Activated CD8-positive, alpha-beta memory T cell treated with anti-CD3 and anti-CD28 coated beads, Interleukin-2, amount 10 ng/mL, durations not matched to agents 7 days and 5 days (primary cell): ENCODE results near the gene STRAP. TPM values are rescaled to one million over a fixed set of nuclear protein-coding genes. Genes with fewer than 3 reads are reported as not detected.
"Not testable (repeated sequence)": the region's sequence is repeated elsewhere in the genome, so short reads cannot be mapped to it uniquely, and the experiment has no call there.

Source experiments
- ATAC-seq: fragments of 150-1000 bp; cut with Tn5 transposase; one replicate; pipeline ENCODE4 v1.10.0; 2021; ENCODE audit warnings: moderate library complexity
- CTCF ChIA-PET: fragments of 350-600 bp; sonication (Branson Sonifier 250); formaldehyde crosslinking; loops from one replicate; lab custom pipeline; 2021; ENCODE audit warnings: antibody characterized with exemption; lab: Charles Lee
- DNase-seq: peaks from one replicate; pipeline ENCODE4 v3.0.0-alpha.2; 2020
- H3K27ac Mint-ChIP-seq: one replicate; pipeline ENCODE4 v1.8.0; 2021; ENCODE audit warnings: mild to moderate bottlenecking, mixed read lengths
- H3K27me3 Mint-ChIP-seq: one replicate; pipeline ENCODE4 v1.8.0; 2021; ENCODE audit warnings: mixed read lengths
- H3K36me3 Mint-ChIP-seq: one replicate; pipeline ENCODE4 v1.8.0; 2021; ENCODE audit warnings: mild to moderate bottlenecking, mixed read lengths
- H3K4me1 Mint-ChIP-seq: one replicate; pipeline ENCODE4 v1.8.0; 2021; ENCODE audit warnings: mixed read lengths
- H3K4me3 Mint-ChIP-seq: one replicate; pipeline ENCODE4 v1.8.0; 2021; ENCODE audit warnings: mild to moderate bottlenecking, moderate library complexity, mixed read lengths
- H3K9me3 Mint-ChIP-seq: one replicate; pipeline ENCODE4 v1.8.0; 2022; ENCODE audit warnings: low read depth, mixed read lengths
- total RNA-seq, 2 experiments: library from RNA; stranded (reverse); gene quantifications; one replicate each; pipeline ENCODE4 v1.2.3, GENCODE V29; 2021

Gene STRAP
- total RNA-seq, 2 experiments from 2014 or later, result 70.2 to 96.3 TPM

DNA sequence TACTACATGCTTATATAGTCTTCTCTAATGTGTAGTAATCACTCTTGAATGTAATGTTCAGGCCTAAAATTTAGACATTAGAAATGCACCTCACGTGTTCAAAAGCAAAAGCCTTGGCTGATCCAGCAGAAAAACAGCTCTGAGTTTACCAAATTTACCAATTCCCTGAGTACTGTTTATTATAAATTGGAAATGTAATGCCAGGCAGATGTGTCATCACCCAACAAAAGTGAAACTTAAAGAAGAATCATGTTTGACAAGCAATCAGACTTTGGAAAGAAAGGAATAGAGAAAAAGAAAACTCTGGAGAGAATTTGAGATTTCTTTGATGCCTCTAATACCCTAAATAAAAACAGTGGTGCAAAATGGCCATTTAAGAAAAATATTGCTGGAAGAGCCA, 26.5 kb upstream of the STRAP start:
- no peak overlapping the region for H3K27ac Mint-ChIP-seq
- DNase-seq, result no peak
- no peak for ATAC-seq
- H3K4me1 Mint-ChIP-seq, result no peaks in the 10 kb centered on the region
- H3K4me3 Mint-ChIP-seq, result no peak overlapping the region
- no peaks in the 10 kb centered on the region for H3K36me3 Mint-ChIP-seq
- CTCF ChIA-PET, result interaction anchor here (1.0 to 6.9 kb wide), 7 partner anchors 11 to 268 kb away, joined by 3 to 92 read pairs (median 3); partner anchors contain the start of gene DERA
- peaks cover 33% of the 10 kb centered on the region for H3K27me3 Mint-ChIP-seq
- no peaks in the 10 kb centered on the region for H3K9me3 Mint-ChIP-seq

DNA sequence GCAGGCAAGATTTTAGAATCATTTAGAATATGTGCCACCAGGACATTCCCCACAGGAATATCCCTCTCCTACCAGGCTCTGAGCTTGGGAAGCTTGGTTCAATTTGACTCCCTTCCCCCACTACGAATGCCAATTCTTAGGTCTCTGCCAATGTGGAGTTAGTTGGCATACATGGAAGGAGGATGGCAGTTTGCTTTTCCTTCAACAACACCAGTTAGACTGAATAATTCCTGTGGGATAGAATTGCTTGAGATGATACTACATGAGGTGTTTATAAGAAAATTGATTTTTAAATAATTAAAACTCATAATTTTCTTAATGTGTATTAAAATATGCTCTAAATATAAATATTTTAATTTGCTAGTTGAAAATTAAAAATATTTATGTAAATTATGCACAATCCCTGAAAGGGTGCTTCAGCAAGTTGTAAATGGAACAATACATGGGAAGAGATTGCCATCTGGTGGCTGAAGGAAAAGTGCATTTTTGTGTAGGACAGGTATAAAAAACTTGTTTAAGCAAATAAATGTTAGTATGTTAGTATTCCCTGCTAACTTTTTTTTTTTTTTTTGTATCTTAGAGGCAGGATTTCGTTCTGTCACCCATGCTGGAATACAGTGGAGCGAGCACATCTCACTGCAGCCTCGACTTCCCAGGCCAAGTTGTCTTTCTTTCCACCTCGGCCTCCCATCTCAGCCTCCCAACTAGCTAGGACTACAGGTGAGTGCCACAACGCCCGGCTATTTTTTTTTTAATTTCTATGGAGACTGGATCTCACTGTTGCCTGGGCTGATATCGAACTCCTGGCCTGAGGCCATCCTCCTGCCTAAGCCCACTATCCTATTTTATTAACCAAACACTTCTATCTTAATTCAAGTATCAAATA, 25.8 kb upstream of the STRAP start:
- ATAC-seq, result peak; percentile 42
- no peak overlapping the region for H3K27ac Mint-ChIP-seq
- peaks cover 39% of the 10 kb centered on the region for H3K27me3 Mint-ChIP-seq
- no peaks in the 10 kb centered on the region for H3K9me3 Mint-ChIP-seq
- DNase-seq, result peak; percentile 56
- H3K4me1 Mint-ChIP-seq, result no peaks in the 10 kb centered on the region
- H3K4me3 Mint-ChIP-seq, result no peak overlapping the region
- no peaks in the 10 kb centered on the region for H3K36me3 Mint-ChIP-seq
- CTCF ChIA-PET, result interaction anchor here (0.6 to 6.9 kb wide), 16 partner anchors 12 to 331 kb away, joined by 3 to 92 read pairs (median 4); partner anchors contain the start of genes DERA and EPS8

DNA sequence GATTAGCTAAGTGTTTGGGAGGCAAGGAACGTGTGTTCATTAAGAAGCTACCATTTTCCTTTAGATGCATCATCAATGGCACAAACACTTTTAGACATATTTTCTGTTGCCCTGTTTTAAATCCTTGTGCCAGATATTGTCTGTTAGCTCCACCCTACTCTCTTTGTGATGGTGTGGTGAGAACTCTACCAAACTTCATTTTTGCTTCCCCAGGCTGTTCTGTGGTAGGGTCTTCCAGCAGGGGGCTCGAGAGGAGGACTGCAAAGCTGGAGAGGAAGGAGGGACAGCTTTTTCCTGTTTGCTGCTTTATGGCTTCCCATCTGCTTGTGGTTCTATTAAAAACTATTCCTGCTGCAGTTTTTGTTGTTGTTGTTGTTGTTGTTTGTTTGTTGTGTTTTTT, 23.8 kb upstream of the STRAP start:
- ATAC-seq, result no peak
- Mint-ChIP-seq H3K4me3 (no peak overlapping the region), H3K36me3 (no peaks in the 10 kb centered on the region), H3K27me3 (peaks cover 47% of the 10 kb centered on the region), H3K9me3 (no peaks in the 10 kb centered on the region), H3K4me1 (no peaks in the 10 kb centered on the region), H3K27ac (no peak overlapping the region)
- CTCF ChIA-PET, result interaction anchor here (0.9 to 6.9 kb wide), 4 partner anchors 69 to 325 kb away, joined by 4 to 92 read pairs (median 14); partner anchors contain the start of gene EPS8
- no peak for DNase-seq

DNA sequence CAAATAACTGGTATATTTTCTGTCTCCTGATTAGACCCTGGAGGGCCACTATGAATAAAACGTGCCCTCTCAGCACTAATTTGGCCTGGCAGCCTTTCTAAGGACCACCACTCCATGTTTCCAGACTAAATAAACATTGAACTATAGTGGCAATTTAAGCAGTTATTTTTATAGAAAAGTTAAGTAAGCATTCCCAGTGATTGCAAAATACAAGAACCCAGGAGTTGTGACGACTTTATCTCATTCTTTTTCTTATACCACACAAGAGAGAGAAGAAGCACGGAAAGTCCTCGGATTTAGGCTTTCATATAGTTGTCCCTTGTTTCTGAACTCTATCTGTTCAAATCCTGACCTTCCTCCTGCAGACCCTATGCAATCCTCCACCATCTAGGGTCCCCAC, 23.1 kb upstream of the STRAP start:
- peaks cover 5% of the 10 kb centered on the region for H3K4me1 Mint-ChIP-seq
- CTCF ChIA-PET, result interaction anchor here (2.9 to 6.9 kb wide), 3 partner anchors 70 to 326 kb away, joined by 9 to 92 read pairs (median 19); partner anchors contain the start of gene EPS8
- H3K36me3 Mint-ChIP-seq, result no peaks in the 10 kb centered on the region
- H3K4me3 Mint-ChIP-seq, result no peak overlapping the region
- DNase-seq (no peak), ATAC-seq (no peak)
- no peak overlapping the region for H3K27ac Mint-ChIP-seq
- no peaks in the 10 kb centered on the region for H3K9me3 Mint-ChIP-seq
- peaks cover 48% of the 10 kb centered on the region for H3K27me3 Mint-ChIP-seq

DNA sequence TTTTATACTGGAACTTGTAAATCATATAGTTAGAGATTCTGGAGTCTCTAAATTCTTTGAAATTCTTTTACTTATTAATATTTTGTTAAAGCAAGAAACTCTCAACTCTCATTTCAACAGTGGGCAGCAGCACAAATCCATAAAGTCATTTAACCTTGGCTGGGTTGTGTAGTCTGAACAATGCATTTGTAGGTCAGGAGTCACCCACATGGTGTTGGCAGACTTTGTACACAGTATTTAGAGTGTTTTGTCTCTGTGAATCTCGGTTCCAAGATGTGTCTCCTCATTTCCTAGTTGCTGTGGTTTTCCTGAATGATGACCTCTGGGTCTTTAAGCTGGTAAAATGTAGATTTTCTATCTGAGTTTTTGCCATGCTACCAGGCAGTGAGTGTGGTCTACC, 20.8 kb upstream of the STRAP start:
- CTCF ChIA-PET, result no interaction called here
- ATAC-seq, result no peak
- Mint-ChIP-seq H3K27ac (no peak overlapping the region), H3K36me3 (no peaks in the 10 kb centered on the region), H3K4me3 (no peak overlapping the region), H3K4me1 (peaks cover 6% of the 10 kb centered on the region), H3K9me3 (no peaks in the 10 kb centered on the region), H3K27me3 (peaks cover 45% of the 10 kb centered on the region)
- no peak for DNase-seq

DNA sequence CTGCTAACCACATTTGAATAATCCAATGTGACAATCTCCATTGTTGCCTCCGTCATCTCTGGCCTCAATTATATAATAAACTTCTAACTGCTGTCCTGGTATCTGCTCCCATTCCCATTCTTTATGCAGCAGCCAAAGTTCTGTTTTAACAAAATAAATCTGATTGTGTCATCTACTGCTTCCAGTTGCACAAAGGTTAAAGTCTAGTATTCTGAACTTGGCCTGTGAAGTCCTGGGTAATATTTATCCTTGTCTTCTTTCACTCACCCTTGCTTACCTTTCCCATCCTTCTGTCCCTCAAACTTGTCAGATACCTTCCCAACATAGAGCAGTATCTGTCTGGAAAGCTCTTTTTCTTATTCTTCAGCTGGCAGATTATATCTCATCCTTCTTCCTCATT, 19.3 kb upstream of the STRAP start:
- Mint-ChIP-seq H3K4me1 (peaks cover 6% of the 10 kb centered on the region), H3K27me3 (peaks cover 45% of the 10 kb centered on the region), H3K36me3 (no peaks in the 10 kb centered on the region), H3K4me3 (no peak overlapping the region), H3K9me3 (no peaks in the 10 kb centered on the region), H3K27ac (no peak overlapping the region)
- CTCF ChIA-PET, result interaction anchor here (1.0 kb wide), 1 partner anchor 11 kb away, joined by 3 read pairs; no protein-coding TSS in a partner anchor
- ATAC-seq (no peak), DNase-seq (no peak)

DNA sequence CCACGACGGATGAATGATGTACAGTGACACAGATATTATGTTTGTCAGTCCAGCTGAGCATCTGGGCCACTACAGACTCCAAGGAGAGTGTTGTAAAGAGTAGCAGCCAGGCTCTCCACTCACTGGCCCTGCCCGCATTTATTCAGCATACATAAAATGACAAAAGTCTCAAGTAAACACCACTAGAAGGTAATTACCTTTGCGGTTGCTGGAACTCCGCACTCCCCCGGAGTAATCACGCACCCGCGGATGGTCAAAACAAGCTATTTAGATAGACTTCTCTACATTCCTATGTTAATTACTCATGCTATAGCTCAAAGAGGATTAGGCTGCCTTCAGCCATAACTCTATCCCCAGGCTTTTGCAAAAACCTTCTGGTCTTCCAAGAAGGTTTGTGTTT, 18.8 kb upstream of the STRAP start:
- H3K27me3 Mint-ChIP-seq, result peaks cover 43% of the 10 kb centered on the region
- DNase-seq, result no peak
- CTCF ChIA-PET, result interaction anchor here (1.0 kb wide), 1 partner anchor 11 kb away, joined by 3 read pairs; no protein-coding TSS in a partner anchor
- no peak for ATAC-seq
- no peak overlapping the region for H3K4me3 Mint-ChIP-seq
- no peaks in the 10 kb centered on the region for H3K36me3 Mint-ChIP-seq
- no peaks in the 10 kb centered on the region for H3K9me3 Mint-ChIP-seq
- H3K27ac Mint-ChIP-seq, result no peak overlapping the region
- H3K4me1 Mint-ChIP-seq, result peaks cover 6% of the 10 kb centered on the region

DNA sequence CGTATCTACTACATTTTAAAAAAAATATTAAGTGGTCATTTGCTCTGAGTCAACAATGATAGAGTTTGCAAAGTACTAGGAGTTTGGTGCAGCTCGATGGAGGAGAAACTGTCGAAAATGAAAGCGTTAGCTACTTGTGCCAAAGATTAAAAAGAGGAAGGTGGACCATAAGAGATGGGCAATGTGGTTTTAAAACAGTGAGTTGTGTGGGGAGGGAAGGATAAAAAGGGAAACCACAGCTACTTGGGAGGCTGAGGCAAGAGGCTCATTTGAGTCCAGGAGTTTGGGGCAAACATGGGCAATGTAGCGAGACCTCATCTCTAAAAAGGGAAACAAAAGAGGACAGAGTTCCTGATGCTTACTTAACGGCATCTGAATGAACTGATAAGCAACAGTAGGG, 18.2 kb upstream of the STRAP start:
- peaks cover 37% of the 10 kb centered on the region for H3K27me3 Mint-ChIP-seq
- H3K4me1 Mint-ChIP-seq, result peaks cover 6% of the 10 kb centered on the region
- ATAC-seq, result no peak
- CTCF ChIA-PET, result no interaction called here
- no peaks in the 10 kb centered on the region for H3K9me3 Mint-ChIP-seq
- no peaks in the 10 kb centered on the region for H3K36me3 Mint-ChIP-seq
- peak overlapping the region; percentile 50 for H3K4me3 Mint-ChIP-seq
- DNase-seq, result no peak
- no peak overlapping the region for H3K27ac Mint-ChIP-seq

DNA sequence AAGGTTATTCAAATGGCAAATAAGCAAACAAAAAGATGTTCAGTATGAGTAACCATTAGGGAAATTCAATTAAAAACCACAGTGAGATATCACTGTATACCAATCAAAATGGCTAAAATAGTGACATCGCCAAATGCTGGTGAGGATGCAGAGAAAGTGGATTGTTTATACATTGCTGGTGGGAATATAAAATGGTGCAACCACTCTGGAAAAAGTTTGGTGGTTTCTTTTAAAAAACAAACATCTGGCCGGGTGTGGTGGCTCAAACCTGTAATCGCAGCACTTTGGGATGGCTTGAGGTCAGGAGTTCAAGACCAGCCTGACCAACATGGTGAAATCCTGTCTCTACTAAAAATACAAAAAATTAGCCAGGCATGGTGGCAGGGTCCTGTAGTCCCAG, 14.0 kb upstream of the STRAP start:
- Mint-ChIP-seq H3K27me3 (peaks cover 13% of the 10 kb centered on the region), H3K4me1 (peaks cover 6% of the 10 kb centered on the region), H3K36me3 (no peaks in the 10 kb centered on the region), H3K4me3 (no peak overlapping the region), H3K9me3 (no peaks in the 10 kb centered on the region), H3K27ac (no peak overlapping the region)
- no peak for DNase-seq
- ATAC-seq, result no peak
- CTCF ChIA-PET, result no interaction called here

DNA sequence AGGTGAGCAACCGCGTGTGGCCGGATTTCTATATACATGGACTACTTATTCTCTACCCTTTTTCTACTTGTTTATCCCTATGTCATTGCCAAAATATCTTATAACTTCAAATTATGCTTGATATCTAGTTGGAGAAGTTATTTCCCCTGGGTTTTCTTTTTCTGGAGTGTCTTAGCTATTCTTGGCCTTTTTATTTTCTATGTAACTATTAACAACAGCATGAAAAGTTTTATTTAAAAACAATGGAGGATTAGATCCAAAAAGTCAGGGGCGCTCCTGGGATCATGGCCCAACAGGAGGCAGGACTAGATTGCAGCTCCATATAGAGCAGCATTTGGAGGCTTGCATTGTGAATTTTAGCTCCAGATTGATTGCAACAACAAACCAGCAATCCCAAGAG, 8.6 kb upstream of the STRAP start:
- H3K9me3 Mint-ChIP-seq, result no peaks in the 10 kb centered on the region
- no peak overlapping the region for H3K4me3 Mint-ChIP-seq
- DNase-seq (no peak), ATAC-seq (no peak)
- H3K27me3 Mint-ChIP-seq, result peaks cover 6% of the 10 kb centered on the region
- no peaks in the 10 kb centered on the region for H3K36me3 Mint-ChIP-seq
- peaks cover 3% of the 10 kb centered on the region for H3K4me1 Mint-ChIP-seq
- CTCF ChIA-PET, result interaction anchor here (0.7 to 3.0 kb wide), 3 partner anchors 11 to 92 kb away, joined by 3 to 10 read pairs (median 3); no protein-coding TSS in a partner anchor
- H3K27ac Mint-ChIP-seq, result no peak overlapping the region

DNA sequence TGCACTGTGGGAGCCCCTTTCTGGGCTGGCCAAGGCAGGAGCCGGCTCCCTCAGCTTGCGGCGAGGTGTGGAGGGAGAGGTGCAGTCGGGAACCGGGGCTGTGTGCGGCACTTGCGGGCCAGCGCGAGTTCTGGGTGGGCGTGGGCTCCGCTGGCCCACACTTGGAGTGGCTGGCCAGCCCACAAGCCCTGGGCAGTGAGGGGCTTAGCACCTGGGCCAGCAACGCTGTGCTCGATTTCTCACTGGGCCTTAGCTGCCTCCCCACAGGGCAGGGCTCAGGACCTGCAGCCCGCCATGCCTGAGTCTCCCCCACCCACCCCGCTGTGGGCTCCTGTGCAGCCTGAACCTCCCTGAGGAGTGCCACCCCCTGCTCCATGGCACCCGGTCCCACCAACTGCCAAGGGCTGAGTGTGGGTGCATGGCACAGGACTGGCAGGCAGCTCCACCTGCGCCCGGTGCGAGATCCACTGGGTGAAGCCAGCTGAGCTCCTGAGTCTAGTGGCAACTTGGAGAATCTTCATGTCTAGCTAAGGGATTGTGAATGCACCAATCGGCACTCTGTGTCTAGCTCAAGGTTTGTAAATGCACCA, 7.5 kb upstream of the STRAP start:
- H3K4me1 Mint-ChIP-seq, H3K36me3 Mint-ChIP-seq, DNase-seq, H3K9me3 Mint-ChIP-seq, H3K4me3 Mint-ChIP-seq, H3K27me3 Mint-ChIP-seq, H3K27ac Mint-ChIP-seq, ATAC-seq: not testable (repeated sequence)
- CTCF ChIA-PET, result interaction anchor here (1.6 to 3.0 kb wide), 2 partner anchors 25 to 285 kb away, joined by 4 to 10 read pairs; no protein-coding TSS in a partner anchor

DNA sequence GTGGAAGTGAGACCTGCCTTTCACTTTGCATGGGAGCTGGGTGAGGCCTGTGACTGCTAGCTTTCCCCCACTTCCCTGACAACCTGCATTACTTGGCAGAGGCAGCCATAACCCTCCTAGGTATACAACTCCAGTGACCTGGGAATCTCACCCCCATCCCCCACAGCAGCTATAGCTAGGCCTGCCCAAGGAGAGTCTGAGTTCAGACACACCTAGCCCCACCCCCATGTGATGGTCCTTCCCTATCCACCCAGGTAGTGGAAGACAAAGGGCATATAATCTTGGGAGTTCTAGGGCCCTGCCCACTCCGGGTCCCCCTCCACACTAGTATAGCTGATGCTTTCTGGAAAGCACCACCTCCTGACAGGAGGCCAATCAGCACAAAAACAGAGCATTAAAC, 6.3 kb upstream of the STRAP start:
- H3K9me3 Mint-ChIP-seq, result no peaks in the 10 kb centered on the region
- H3K4me1 Mint-ChIP-seq, result peaks cover 5% of the 10 kb centered on the region
- CTCF ChIA-PET, result interaction anchor here (1.6 to 3.0 kb wide), 2 partner anchors 24 to 286 kb away, joined by 4 to 10 read pairs; no protein-coding TSS in a partner anchor
- H3K4me3 Mint-ChIP-seq, result no peak overlapping the region
- no peaks in the 10 kb centered on the region for H3K36me3 Mint-ChIP-seq
- ATAC-seq, result no peak
- no peak for DNase-seq
- peaks cover 3% of the 10 kb centered on the region for H3K27me3 Mint-ChIP-seq
- H3K27ac Mint-ChIP-seq, result no peak overlapping the region

DNA sequence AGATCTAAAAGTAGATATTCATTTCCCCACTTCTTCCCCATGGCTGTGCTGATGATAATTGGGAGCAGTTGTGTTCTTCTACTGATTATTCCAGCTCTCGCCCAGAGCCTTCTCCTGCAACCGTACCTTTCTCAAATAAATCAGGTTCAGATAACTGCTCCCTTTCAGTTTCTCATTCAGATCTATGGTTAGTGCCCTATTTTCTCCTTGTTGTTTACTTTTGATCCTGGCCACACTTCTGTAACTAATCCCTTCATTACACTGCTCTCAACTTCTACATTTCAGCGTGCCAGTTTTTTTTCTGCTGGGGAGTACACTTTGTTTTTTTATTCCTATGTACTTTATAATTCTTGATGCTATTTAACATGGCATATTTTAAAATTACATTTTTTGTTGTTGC, 2.8 kb upstream of the STRAP start:
- ATAC-seq, result no peak
- no peaks in the 10 kb centered on the region for H3K9me3 Mint-ChIP-seq
- peaks cover 3% of the 10 kb centered on the region for H3K27me3 Mint-ChIP-seq
- DNase-seq, result no peak
- CTCF ChIA-PET, result no interaction called here
- peaks cover 7% of the 10 kb centered on the region for H3K36me3 Mint-ChIP-seq
- peaks cover 27% of the 10 kb centered on the region for H3K4me1 Mint-ChIP-seq
- H3K4me3 Mint-ChIP-seq, result no peak overlapping the region
- no peak overlapping the region for H3K27ac Mint-ChIP-seq
